GM12801 (cell line): ENCODE measurements around the gene MEGF9.

Experiments used
- CTCF ChIP-seq: IDR thresholded peaks from one replicate; pipeline ENCODE4 v1.5.1; 2011; ENCODE audit warnings: control low read depth; ENCODE audit not compliant: insufficient read length; ENCODE audit errors: extremely low read depth

MEGF9 gene

GRCh38 chr9:120698766-120699165 is 15.5 kb downstream of the MEGF9 start:
- no peak for TF ChIP-seq CTCF

DNA sequence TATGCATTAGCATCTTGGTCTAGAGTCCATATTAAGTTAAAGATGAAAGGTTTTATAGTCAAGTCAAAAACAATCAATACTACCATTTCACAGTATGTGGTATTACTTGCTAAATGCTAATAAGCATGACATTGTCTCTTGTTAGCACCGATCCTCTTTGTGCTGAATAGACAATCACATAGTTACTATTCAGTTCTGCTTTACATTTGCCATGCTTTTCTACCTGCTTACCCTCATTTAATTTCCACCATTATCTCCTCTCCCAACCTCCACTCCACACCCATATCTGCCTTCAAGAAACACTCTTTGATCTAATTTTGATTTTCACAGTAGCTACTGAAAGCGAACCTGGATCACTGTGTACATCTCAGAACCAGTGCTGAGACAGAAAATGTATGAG is 16.8 kb downstream of the MEGF9 start:
- no peak for TF ChIP-seq CTCF

- no peak for TF ChIP-seq CTCF
Measured at GRCh38 chr9:120696551-120697230, 17.6 kb downstream of the MEGF9 start.

- TF ChIP-seq CTCF, result no peak
Measured at GRCh38 chr9:120694559-120694958, 19.7 kb downstream of the MEGF9 start.

DNA sequence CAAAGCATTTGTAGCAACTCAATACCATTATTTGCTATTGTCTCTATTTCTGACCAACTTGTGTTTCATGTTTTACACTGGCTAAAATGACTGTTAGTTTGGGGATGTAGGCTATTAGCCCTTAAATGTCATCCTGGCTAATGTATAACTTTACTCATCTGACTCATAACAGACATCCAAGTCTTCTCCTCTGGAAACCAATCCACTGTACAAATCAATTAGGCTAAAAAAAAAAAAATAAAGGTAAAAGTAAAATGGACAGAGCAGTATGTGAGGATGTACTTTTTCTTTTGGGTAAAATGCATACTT is 20.6 kb downstream of the MEGF9 start:
- TF ChIP-seq CTCF, result no peak

- TF ChIP-seq CTCF, result no peak
Measured at GRCh38 chr9:120692901-120693699, 21.2 kb downstream of the MEGF9 start.

- no peak for TF ChIP-seq CTCF
Measured at GRCh38 chr9:120690372-120690771, 23.9 kb downstream of the MEGF9 start.
